ENCODE results near the gene NUBPL.

NUBPL gene, protein sequence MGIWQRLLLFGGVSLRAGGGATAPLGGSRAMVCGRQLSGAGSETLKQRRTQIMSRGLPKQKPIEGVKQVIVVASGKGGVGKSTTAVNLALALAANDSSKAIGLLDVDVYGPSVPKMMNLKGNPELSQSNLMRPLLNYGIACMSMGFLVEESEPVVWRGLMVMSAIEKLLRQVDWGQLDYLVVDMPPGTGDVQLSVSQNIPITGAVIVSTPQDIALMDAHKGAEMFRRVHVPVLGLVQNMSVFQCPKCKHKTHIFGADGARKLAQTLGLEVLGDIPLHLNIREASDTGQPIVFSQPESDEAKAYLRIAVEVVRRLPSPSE

DNA sequence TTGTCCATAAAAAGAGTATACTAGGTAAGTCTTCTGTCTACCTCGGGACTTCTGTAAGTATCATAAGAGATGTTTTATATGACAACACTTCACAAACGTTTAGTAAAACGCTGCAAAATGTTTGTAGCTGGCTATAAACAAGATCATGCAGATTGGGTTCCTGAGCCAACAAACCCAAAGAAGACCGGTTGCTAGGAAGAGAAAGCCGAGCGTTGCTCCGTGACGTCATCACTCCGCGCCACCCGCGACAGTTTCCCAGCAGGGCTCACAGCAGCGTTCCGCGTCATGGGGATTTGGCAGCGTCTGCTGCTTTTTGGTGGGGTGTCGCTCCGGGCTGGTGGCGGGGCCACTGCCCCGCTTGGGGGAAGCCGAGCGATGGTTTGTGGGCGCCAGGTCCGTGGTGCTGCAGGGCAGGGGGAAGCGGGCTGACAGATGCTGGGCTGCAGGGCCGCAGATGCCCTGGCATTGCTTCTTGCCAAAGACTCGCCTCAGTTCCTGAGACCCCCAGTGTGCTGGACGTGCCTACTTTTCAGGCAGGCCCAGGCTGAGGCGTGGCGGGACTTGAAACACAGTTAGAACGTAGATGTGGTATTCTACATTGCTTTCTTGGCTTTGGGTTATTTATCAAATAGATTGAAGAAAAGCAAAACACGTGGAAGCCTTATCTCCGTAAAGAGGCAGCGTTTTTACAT is at the start of gene NUBPL:
NUBPL (plus strand) TSS at position 250 of the 692 bp plus-strand sequence; CDS start at position 286, 36 bp downstream.
- peak; percentile 95 for DNase-seq

DNA sequence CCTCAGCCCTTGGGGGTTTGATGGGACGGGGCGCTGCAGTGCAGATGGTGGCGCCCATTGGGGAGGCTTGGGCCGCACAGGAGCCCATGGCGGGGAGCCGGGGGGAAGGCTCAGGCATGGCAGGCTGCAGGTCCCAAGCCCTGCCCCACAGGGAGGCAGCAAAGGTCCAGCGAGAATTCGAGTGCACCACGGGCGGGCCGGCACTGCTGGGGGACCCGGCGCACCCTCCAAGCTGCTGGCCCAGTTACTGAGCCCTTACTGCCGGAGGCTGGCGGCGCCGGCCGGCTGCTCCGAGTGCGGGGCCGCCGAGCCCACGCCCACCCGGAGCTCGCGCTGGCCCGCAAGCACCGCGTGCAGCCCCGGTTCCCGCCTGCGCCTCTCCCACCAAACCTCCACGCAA is 34.1 kb upstream of the NUBPL start:
- no peak for DNase-seq

DNA sequence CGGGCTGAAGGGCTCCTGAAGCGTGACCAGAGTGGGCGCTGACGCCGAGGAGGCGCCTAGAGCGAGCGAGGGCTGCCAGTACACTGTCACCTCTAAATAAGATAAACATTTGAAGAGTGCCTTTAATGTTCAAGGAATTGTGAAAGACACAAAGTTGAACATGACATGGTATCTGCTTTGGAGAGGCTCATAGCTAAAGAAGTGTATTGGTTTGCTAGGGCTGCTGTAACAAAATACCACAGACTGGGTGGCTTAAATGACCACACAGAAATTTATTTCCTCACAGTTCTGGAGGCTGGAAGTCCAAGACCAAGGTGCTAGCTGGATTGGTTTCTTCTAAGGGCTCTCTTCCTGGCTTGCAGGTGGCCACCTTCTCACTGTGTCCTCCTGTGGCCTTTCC is 33.7 kb upstream of the NUBPL start:
- no peak for DNase-seq

DNA sequence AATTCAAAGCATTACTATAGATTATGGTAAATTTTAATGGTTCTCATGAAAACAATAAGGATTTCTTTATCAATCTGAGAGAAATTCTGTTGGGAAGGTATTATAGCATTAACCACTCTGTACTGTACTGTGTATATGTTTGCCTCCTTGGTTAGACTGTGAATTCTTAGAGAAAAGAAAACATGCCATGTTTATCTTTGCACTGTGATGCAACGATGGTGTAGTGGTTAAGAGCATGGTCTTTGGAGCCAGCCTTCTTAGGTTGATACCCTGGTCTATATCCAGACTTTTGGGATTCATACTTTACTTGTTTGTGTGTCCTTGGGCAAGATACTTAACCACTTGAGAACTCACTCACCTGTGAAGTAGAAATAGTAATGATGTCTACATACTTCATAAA is 32.2 kb upstream of the NUBPL start:
- no peak for DNase-seq

DNA sequence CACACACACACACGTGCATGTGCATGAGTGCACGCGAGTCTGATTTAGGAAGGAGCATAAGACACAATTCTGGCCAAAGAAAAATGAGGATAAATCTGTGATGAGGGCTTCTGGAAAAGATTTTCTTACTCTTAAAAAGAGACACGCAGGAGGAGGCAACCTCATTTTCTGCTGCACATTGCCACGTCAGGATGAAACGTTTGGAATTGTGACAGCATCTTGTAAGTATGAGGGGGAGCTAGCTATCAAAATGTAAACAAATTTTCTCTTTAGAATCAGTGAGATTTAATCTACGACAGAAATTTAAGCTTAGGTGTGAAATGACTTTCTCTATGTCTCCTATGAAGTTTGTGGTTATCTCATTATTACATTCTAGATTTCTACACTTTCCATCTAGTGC is 31.1 kb upstream of the NUBPL start:
- DNase-seq: no peak

GRCh38 chr14:31536201-31536960 is 24.8 kb upstream of the NUBPL start:
- no peak for DNase-seq

GRCh38 chr14:31541702-31542101 is 19.5 kb upstream of the NUBPL start:
- no peak for DNase-seq

DNA sequence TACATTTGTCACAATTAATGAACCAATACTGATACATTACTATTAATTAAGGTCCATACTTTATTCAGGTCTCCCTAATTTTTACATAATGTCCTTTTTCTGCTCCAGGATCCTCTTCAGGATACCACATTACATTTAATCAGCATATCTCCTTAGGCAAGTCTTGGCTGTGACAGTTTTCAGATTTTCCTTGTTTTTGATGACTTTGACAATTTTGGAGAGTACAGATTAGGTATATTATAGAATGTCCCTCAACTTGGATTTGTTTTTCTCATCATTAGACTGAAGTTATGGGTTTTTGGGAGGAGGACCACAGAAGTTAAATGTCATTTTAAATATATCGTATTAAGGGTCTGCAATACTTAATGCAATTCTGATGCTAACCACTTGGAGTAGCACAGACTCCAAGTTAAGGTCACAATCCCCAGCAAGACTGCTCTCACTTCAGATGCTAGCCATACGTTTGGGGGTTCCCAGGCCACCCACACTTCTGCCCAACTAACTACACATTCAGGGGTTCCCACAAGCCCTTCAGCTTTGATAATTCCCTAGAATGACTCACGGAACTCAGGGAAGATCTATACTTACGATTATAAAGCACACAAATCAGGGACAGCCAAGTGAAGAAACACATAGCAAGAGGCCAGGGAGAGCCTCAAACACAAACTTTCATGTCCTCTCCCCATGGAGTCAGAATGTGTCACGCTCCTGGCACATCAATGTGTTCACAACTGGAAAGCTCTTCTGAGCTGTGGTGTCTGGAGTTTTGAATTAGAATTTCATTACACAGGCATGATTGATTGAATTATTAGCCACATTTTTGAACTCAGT is 17.0 kb upstream of the NUBPL start:
- no peak for DNase-seq

DNA sequence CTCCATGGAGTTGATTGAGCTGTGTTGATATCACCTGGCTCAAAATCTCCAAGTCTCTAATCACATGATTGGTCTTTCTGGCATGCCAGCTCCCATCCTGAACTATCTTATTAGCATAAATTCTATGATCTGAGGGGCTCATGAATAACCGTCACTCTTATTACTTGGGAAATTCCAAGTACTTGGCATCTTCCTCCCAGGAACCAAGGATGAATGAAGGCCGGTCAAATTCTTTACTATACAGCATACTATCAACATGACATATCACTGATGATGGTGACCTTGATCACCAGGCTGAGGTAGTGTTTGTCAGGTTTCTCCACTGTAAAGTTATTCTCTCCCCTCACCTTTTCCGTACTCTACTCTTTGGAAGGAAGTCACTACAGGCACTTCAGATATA is 16.4 kb upstream of the NUBPL start:
- no peak for DNase-seq

DNA sequence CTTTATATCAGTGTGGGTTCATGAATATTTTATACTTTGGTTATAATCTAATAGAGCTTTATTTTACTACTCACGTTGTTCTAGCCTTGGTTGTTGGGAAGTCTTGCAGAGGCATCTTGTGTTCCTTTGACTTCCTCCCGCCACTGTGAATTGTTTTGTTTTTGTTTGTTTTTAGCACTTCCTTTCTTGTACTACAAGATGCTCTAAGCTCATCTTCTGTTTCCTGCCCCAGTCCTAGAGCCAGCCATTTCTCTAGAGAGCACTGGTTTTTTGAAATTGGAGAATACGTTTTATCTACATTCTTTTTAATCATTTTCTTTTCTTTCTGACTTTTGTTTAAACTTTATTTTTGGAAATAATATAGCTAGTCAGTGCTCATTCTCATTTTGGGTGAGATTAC is 15.9 kb upstream of the NUBPL start:
- DNase-seq: no peak

- no peak for DNase-seq
These were observed 11.4 kb upstream of the NUBPL start for GRCh38 chr14:31549817-31550216.

- no peak for DNase-seq
These were observed 10.6 kb upstream of the NUBPL start for GRCh38 chr14:31550589-31550988.

DNA sequence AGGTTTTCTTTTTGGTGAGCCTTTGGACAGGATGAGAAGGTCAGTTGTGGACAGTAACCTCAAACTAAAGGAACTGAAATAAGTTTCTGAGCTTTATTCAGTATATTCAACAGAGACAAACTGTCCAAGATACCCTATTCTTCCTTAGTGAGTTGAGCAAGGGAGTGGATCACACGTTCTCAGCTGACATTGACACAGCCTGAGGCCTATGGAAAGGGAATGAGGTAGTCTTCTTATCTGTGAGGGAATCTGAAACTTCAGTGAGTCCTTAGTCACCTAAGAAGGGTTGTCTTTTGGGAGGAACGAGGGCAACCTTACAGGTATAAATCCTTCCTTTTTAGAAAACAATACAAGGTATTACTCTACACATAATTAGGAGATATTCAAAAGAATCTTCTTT is 5.0 kb upstream of the NUBPL start:
- DNase-seq: no peak

- DNase-seq: no peak
These were observed 1.3 kb upstream of the NUBPL start for GRCh38 chr14:31559939-31560338.

DNA sequence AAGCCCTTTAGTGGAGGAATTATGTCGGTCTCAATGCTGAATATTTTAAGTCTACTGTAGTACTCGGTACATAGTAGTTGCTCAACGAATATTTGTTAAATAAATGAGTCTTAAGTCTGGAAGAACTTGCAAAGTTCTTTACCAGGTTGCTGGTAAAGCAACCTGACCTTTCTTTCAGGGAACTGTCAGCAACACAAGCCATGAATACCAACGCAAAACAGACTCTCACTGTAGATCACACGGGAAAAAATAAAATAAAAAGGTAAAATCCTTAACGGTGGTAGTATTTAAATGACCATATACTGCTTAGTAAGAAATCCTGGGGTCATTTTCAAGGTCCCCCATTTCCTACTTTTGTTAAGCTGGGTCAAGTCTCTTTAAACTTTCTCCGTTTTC is 447 bp upstream of the NUBPL start:
- DNase-seq: no peak

DNA sequence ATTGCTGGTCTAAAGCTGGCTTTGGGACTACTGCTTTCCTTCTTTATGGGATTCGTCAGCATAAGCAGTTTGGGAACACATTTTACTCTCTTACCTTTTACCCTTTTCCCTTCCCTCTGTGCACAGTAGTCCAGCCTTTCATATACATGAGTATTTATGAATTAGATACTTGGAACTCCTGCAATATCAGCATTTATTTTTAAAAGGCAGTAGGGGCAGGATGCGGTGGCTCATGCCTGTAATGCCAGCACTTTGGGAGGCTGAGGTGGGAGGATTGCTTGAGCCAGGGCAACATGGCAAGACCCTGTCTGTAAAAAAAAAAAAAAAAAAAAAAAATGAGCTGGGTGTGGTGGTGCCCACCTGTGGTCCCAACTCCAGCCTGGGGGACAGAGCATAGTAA is 3.0 kb downstream of the NUBPL start:
- no peak for DNase-seq

GRCh38 chr14:31566456-31566855 is 5.3 kb downstream of the NUBPL start:
- DNase-seq: no peak

- no peak for DNase-seq
These were observed 6.5 kb downstream of the NUBPL start for GRCh38 chr14:31567655-31568054.

- DNase-seq: no peak
These were observed 7.0 kb downstream of the NUBPL start for GRCh38 chr14:31568161-31568560.

GRCh38 chr14:31568671-31569070 is 7.5 kb downstream of the NUBPL start:
- DNase-seq: no peak

DNA sequence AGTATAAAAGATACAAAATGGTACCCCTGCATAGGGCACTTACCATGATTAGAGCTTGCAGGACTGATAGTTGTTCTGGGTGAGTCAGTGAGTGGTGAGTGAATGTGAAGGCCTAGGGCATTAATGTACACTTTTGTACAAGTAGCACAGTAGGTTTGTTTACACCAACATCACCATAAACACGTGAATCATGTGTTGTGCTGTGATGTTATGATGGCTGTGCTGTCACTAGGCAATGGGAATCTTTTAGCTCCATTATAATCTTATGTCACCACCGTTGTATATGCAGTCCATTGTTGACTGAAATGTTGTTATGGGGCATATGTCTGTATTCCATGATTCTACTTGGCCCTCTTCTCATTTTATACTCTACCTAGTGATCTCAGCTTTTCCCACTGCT is 11.8 kb downstream of the NUBPL start:
- no peak for DNase-seq

DNA sequence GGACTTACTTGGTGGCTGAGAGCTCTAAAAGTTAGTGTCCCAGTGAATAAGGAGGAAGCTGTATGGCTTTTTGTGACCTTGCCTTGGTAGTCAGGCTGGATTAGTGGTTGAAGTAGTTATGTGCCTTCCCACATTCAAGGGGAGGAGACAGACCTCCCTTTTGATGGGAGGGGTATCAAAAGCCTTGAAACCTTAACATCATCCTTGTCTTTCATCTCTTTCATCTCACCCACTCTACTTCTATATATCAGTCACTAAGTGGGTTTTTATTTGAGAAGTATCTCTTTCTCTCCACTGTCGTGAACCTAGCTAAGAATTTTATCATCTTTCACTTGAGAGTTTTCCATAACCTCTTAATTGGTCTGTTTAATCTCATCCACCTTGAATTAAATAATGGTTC is 15.7 kb downstream of the NUBPL start:
- no peak for DNase-seq

DNA sequence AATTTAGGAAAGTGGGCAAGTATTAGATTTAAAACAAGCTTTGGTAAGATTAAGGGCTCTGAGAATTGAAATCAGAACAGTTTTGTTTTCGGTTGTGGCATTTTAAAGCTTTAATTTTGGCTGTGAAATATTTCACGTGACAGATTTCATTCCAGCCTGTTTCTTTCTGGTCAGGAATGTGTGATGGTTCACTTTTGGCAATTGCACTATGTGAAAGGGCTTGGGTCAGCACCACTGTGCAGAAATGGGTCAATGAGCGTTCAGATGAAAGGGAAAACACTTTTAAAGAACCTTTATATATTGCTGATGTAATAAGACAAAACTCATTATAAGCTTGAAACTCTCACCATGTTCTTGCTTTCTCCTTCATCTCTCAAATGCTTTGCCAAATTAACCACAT is 17.1 kb downstream of the NUBPL start:
- DNase-seq: no peak

Measured in stimulated activated CD4-positive, alpha-beta T cell treated with anti-CD3 and anti-CD28 coated beads, Interleukin-1b, Interleukin-23, amount 100 ng/mL, for 48 hours (primary cell).